ENCODE measurements around the gene KCNA10. TPM values are rescaled to one million over a fixed set of nuclear protein-coding genes. Genes with fewer than 3 reads are reported as not detected.

Gene KCNA10
- total and polyA plus RNA-seq, 10 donors = 0.28 TPM; not detected in 9

GRCh38 chr1:110481968-110482623 lies 36.9 kb downstream of the KCNA10 start:
- Histone ChIP-seq H3K27me3 (replicated peaks in 1 of 7) (peaks cover 0 to 28% (median 0%) of the 10 kb centered on the region in 7 donors), H3K4me1 (peaks cover 0 to 18% (median 3%) of the 10 kb centered on the region in 6 donors), H3K4me3 (no peak overlapping the region), H3K36me3 (no peaks in the 10 kb centered on the region), H3K27ac (peak overlapping the region in 1 of 8 donors; percentile 4), H3K9me3 (no peaks in the 10 kb centered on the region)
- TF ChIP-seq CTCF (IDR thresholded peaks at IDR 0.05 in 8 of 11, conservative IDR thresholded peaks at IDR 0.05 in 3 of 11) (no peak), POLR2AphosphoS5 (IDR thresholded peaks at IDR 0.05) (no peak), POLR2A (IDR thresholded peaks at IDR 0.05) (no peak)
- 55 to 61% (median 58%) methylated on average over 12 of the region's 12 CpGs for WGBS, 5 donors
- intact Hi-C loops (cut with DNase I; ENCODE audit: low total_unique reads) = no loop called here
- DNase-seq = no peak

GRCh38 chr1:110480356-110481096 lies 38.4 kb downstream of the KCNA10 start:
- H3K4me3 ChIP-seq = no peak overlapping the region
- TF ChIP-seq CTCF (IDR thresholded peaks at IDR 0.05 in 8 of 11, conservative IDR thresholded peaks at IDR 0.05 in 3 of 11) = no peak
- intact Hi-C loops (cut with DNase I; ENCODE audit: low total_unique reads) = no loop called here
- no peak overlapping the region for H3K27ac ChIP-seq
- no peaks in the 10 kb centered on the region for H3K36me3 ChIP-seq
- H3K27me3 ChIP-seq (replicated peaks in 1 of 7) = peaks cover 0 to 28% (median 0%) of the 10 kb centered on the region in 7 donors
- peaks cover 0 to 18% (median 3%) of the 10 kb centered on the region in 6 donors for H3K4me1 ChIP-seq
- H3K9me3 ChIP-seq = no peaks in the 10 kb centered on the region
- 56 to 80% (median 75%) methylated on average over 3 to 4 of the region's 4 CpGs for WGBS, 5 donors
- DNase-seq = no peak

- DNase-seq = no peak
- H3K4me1 ChIP-seq = peaks cover 0 to 18% (median 3%) of the 10 kb centered on the region in 6 donors
- no peak for TF ChIP-seq POLR2A (IDR thresholded peaks at IDR 0.05)
- no peak for TF ChIP-seq CTCF (IDR thresholded peaks at IDR 0.05 in 8 of 11, conservative IDR thresholded peaks at IDR 0.05 in 3 of 11)
- TF ChIP-seq POLR2AphosphoS5 (IDR thresholded peaks at IDR 0.05) = no peak
- intact Hi-C loops (cut with DNase I; ENCODE audit: low total_unique reads) = no loop called here
- no peaks in the 10 kb centered on the region for H3K36me3 ChIP-seq
- no peak overlapping the region for H3K4me3 ChIP-seq
- H3K27me3 ChIP-seq (replicated peaks in 1 of 7) = peaks cover 0 to 14% (median 0%) of the 10 kb centered on the region in 7 donors
- WGBS, 5 donors = 84 to 92% (median 91%) methylated on average over 8 of the region's 8 CpGs
- H3K27ac ChIP-seq = no peak overlapping the region
- no peaks in the 10 kb centered on the region for H3K9me3 ChIP-seq
These were observed 40.1 kb downstream of the KCNA10 start for GRCh38 chr1:110478886-110479285.

GRCh38 chr1:110477967-110478640 lies 40.9 kb downstream of the KCNA10 start:
- TF ChIP-seq POLR2A (IDR thresholded peaks at IDR 0.05) = no peak
- TF ChIP-seq CTCF (IDR thresholded peaks at IDR 0.05 in 8 of 11, conservative IDR thresholded peaks at IDR 0.05 in 3 of 11) = no peak
- no peak for TF ChIP-seq POLR2AphosphoS5 (IDR thresholded peaks at IDR 0.05)
- WGBS, 5 donors = 79 to 87% (median 84%) methylated on average over 3 of the region's 3 CpGs
- H3K27me3 ChIP-seq (replicated peaks in 1 of 7) = peaks cover 0 to 6% (median 0%) of the 10 kb centered on the region in 7 donors
- no peak overlapping the region for H3K4me3 ChIP-seq
- DNase-seq = no peak
- H3K4me1 ChIP-seq = peaks cover 0 to 15% (median 3%) of the 10 kb centered on the region in 6 donors
- H3K9me3 ChIP-seq = no peaks in the 10 kb centered on the region
- H3K27ac ChIP-seq = no peak overlapping the region
- intact Hi-C loops (cut with DNase I; ENCODE audit: low total_unique reads) = no loop called here
- no peaks in the 10 kb centered on the region for H3K36me3 ChIP-seq
